Measurements from ENCODE around the gene PHKG2.

GRCh38 chr16:30720086-30720485 lies 28.1 kb upstream of the PHKG2 start:
- TF ChIP-seq CTCF (IDR thresholded peaks at IDR 0.05; ENCODE audit: insufficient read depth, low read length, poor library complexity, severe bottlenecking) (no peak), EZH2phosphoT487 (conservative IDR thresholded peaks at IDR 0.05; ENCODE audit: low read length) (no peak)

Data from SU-DHL-6 (cell line).